ENCODE measurements around the gene SYT9.

Gene SYT9

DNA sequence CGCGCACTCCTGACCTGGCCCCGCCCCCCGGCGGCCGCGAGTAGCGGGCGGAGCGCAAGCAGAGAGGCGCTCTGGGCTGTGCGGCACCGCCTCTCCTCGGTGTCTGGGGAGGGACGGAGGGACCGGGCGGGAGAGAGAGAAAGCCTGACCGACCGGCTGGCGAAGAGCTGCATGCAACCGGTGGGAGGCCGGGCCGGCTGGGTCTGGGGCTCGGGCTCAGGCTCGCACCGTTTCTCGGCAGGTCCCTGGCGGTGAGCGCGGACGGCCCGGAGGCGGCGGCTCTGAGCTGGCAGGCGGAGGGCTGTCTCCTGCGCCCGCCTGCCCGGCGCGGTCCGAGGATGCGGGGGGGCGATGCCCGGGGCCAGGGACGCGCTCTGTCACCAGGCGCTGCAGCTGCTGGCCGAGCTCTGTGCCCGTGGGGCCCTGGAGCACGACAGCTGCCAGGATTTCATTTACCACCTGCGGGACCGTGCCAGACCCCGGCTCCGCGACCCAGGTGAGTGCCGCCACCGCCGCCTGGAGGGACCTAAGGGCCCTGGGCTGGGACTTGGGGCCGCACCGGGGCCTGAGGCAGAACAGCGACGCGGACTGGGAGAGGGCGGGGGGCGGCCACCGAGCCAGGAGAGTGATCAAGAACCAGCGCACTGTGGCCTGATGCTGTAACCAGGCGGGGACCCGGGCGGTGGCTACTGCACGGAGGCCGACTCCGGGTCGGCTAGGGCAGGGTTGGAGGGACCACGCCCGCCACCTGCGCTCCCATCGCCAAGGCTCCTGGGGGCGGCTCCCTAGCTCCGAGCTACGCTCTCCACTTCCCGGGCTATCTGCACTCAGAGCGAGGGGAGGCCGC lies at the start of gene SYT9:
Gene SYT9, plus strand, starts transcription at position 69 of the 847 bp plus-strand sequence. Its CDS starts 283 bp downstream, at position 352.
- peak within 1 kb of the TSS; percentile 54 for H3K4me3 ChIP-seq (ENCODE audit: low read depth, low read length)
- DNase-seq (ENCODE audit: low read depth), result no peak

- no peak overlapping the region for H3K4me3 ChIP-seq (ENCODE audit: low read depth, low read length)
- DNase-seq (ENCODE audit: low read depth), result no peak
These were observed 49.3 kb upstream of the SYT9 start for GRCh38 chr11:7202412-7202811.

DNA sequence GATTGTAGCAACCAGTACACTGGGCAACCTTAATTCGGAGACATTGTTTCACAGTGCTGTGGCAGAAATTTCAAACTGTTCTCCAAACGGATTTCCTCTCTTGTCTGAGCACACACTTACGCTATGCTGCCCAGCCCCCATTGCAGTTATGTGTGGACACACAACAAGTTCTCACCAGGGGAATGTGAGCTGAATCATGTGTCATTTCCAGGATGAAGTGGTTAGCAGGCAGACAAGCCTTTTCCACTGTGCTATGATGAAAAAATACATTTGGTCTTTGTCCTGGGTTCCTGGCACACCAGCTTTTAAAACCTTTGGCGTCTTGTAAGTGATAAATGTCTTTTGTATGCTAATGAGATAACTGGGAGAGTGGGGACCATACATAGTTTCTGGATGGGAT lies 46.9 kb upstream of the SYT9 start:
- peak; percentile 64 for DNase-seq (ENCODE audit: low read depth)
- H3K4me3 ChIP-seq (ENCODE audit: low read depth, low read length), result no peak overlapping the region

DNA sequence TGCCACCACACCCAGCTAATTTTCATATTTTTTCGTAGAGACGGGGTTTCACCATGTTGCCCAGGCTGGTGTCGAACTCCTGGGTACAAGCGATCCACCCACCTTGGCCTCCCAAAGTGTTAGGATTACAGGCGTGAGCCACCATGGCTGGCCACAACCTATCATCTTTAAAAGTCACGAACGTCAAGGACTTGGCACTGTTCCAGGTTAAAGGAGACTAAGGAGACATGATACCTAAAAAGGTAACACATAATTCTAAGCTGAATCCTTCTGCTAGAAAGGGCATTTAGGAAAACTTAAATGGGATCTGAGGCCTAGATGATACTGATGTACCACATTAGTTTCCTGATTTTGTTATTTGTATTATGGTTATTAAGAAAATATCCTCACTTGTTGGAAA lies 43.3 kb upstream of the SYT9 start:
- no peak for DNase-seq (ENCODE audit: low read depth)

DNA sequence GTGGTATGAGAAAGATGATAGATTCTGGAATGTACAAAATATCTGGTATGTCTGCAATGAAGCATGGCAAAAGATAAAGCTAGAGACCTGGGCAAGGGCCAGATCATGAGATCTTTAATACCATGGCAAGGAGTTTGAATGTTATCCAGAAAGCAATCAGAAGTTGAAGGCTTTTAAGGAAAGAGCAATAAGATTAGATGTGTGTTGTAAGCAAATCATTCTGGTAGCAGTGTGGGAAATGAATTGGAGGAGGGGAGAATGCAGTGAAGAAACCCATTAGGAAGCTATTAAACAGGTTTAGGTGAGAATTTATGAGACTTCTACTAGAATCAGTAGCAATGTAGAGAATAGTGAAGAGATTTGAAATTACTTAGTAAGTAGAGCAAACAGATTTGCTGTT lies 32.2 kb upstream of the SYT9 start:
- H3K4me3 ChIP-seq (ENCODE audit: low read depth, low read length), result no peak overlapping the region
- no peak for DNase-seq (ENCODE audit: low read depth)

More for the DNA sequence above, 43.3 kb upstream of the SYT9 start:
- H3K4me3 ChIP-seq (ENCODE audit: low read depth, low read length), result no peak overlapping the region

DNA sequence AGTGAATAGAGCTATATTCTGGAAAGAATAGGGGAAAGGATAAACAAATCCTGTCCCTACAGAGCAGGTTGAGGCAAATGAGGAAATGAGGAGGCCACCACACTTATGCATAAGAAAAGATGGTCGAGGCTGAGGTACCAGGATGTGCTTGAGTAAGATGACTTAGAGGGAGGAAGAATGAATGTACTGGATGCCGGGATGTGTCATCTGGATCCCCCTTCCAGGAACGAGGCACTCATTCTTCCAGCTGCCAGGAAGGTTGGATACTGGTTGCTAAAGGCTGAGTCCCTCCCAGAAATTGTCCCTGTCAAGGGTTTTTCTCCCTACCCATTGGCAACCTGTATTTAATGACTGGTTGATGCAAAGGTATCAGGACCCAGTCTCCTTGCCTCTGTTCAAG lies 31.1 kb upstream of the SYT9 start:
- H3K4me3 ChIP-seq (ENCODE audit: low read depth, low read length), result no peak overlapping the region
- DNase-seq (ENCODE audit: low read depth), result no peak

DNA sequence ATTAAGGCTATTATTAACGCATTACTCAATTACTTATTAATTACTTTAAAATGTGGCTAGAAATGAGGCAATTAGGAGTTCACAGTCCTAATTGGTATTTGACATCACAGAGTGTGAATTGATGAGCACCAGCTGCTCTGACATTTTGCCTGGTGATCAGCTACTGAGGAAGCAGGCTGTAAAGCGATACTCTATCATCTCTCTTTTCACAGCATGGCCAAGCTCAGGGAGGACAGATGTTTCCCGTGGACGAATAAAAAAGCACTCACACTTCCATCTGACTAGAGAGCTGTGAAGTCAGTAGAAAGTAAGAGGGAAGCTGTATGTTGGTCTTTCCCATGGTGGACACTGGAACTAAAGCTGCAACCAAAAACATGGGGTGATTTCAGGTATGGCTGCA lies 29.1 kb upstream of the SYT9 start:
- no peak overlapping the region for H3K4me3 ChIP-seq (ENCODE audit: low read depth, low read length)
- DNase-seq (ENCODE audit: low read depth), result no peak

- DNase-seq (ENCODE audit: low read depth), result no peak
- no peak overlapping the region for H3K4me3 ChIP-seq (ENCODE audit: low read depth, low read length)
These were observed 11.8 kb upstream of the SYT9 start for GRCh38 chr11:7239877-7240276.

DNA sequence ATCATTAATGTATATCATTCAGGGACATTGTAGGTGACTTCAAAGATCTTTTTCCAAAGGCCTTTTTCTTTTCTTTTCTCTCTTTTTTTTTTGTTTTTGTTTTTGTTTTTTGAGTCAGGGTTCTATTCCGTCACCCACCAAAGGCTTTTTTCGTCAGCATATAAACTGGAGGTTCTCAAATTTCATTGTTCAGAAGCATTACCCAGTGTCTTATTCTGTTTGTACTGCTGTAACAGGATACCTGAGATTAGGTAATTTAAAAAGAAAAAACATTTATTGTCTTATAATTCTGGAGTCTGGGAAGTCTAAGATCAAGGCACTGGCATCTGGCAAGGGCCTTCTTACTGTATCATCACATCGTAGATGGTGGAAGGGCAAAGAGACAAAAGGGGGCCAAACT lies 6.4 kb upstream of the SYT9 start:
- H3K4me3 ChIP-seq (ENCODE audit: low read depth, low read length), result no peak overlapping the region
- no peak for DNase-seq (ENCODE audit: low read depth)

- DNase-seq (ENCODE audit: low read depth), result no peak
- H3K4me3 ChIP-seq (ENCODE audit: low read depth, low read length), result no peak overlapping the region
These were observed 5.5 kb upstream of the SYT9 start for GRCh38 chr11:7246179-7246578.

DNA sequence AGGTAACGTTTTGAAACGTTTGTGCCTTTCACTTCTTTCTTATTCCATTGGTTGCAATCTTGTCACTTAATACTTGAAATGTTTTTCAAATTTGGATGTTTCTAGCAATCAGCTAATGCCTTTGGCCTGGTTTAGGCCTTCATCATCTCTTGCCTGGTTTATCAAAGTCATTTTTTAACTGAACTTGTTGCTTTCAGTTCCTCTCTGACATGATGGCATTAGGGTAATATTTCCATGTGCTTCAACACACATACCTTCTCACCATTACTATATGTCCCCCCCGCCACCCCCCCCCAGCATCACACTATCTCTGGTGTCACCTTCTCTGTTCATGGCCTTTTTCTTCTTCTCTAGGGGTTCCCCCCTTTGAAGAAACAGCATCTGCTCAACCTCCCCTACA lies 1.5 kb upstream of the SYT9 start:
- no peak overlapping the region for H3K4me3 ChIP-seq (ENCODE audit: low read depth, low read length)
- DNase-seq (ENCODE audit: low read depth), result no peak

DNA sequence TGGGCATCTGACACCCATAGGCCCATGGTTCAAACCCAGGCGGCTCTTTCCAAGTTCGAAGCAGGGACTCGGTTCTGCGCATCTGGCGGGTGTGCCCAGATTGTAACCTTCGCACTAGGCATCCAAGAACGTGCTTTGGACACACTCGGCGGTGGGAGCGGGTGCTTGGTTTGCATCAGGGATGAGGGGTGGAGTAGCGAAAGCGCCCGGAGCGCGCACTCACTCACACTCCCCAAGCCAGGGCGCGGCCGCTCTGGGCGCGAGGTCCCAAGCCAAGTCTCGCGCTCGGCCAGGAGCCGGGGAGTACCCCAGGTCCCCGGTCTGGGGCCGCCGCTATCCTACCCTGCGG lies 243 bp upstream of the SYT9 start:
- DNase-seq (ENCODE audit: low read depth), result no peak
- H3K4me3 ChIP-seq (ENCODE audit: low read depth, low read length), result peak overlapping the region; percentile 54

GRCh38 chr11:7252683-7253213 lies 1.0 kb downstream of the SYT9 start:
- H3K4me3 ChIP-seq (ENCODE audit: low read depth, low read length), result peak overlapping the region; percentile 54
- no peak for DNase-seq (ENCODE audit: low read depth)

DNA sequence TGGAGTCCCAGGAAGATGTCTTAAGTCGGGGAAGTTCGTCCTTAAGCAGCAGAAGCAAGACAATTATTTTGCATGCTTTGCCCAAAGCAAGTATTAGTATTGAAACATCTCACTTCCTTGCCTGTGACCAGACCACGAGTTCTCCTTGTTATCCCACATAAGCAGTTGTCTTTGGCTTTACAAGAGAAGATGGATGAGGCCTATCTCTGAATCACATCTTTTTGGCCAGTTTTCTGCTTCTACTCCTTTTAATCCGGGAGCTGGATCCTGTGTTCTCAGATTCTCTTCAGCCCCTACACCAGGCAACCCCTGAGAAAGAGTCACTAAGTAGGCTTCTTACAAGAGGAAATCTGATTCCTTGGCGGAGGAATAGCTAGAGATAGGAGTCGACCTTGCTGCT lies 2.1 kb downstream of the SYT9 start:
- DNase-seq (ENCODE audit: low read depth), result no peak
- no peak overlapping the region for H3K4me3 ChIP-seq (ENCODE audit: low read depth, low read length)

- no peak overlapping the region for H3K4me3 ChIP-seq (ENCODE audit: low read depth, low read length)
These were observed 3.1 kb downstream of the SYT9 start for GRCh38 chr11:7254731-7255291.

DNA sequence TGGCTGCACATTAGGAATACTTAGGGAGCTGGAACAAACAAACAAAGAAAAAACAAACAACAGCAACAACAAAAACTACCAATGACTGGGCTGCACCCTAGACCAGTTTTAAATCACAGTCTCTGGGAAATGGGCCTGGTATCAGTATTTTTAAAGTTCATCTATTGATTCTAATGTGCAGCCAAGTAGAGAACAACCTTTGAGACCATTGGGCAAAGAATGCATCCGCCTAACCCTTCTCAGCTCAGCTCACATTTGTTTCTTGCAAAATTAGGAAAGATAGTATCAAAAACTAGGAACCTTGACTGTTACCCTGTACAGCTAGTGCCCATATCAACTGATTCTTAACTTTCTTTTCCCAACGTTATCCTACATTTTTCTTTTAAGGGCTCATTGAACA lies 5.2 kb downstream of the SYT9 start:
- no peak overlapping the region for H3K4me3 ChIP-seq (ENCODE audit: low read depth, low read length)
- DNase-seq (ENCODE audit: low read depth), result no peak

More at GRCh38 chr11:7254731-7255291, 3.1 kb downstream of the SYT9 start:
- no peak for DNase-seq (ENCODE audit: low read depth)

GRCh38 chr11:7257724-7258123 lies 6.0 kb downstream of the SYT9 start:
- no peak overlapping the region for H3K4me3 ChIP-seq (ENCODE audit: low read depth, low read length)
- no peak for DNase-seq (ENCODE audit: low read depth)

GRCh38 chr11:7261578-7261977 lies 9.9 kb downstream of the SYT9 start:
- H3K4me3 ChIP-seq (ENCODE audit: low read depth, low read length), result no peak overlapping the region
- DNase-seq (ENCODE audit: low read depth), result no peak

- DNase-seq (ENCODE audit: low read depth), result no peak
- H3K4me3 ChIP-seq (ENCODE audit: low read depth, low read length), result no peak overlapping the region
These were observed 11.0 kb downstream of the SYT9 start for GRCh38 chr11:7262672-7263071.

GRCh38 chr11:7263842-7264241 lies 12.1 kb downstream of the SYT9 start:
- H3K4me3 ChIP-seq (ENCODE audit: low read depth, low read length), result no peak overlapping the region
- no peak for DNase-seq (ENCODE audit: low read depth)

- no peak overlapping the region for H3K4me3 ChIP-seq (ENCODE audit: low read depth, low read length)
- DNase-seq (ENCODE audit: low read depth), result no peak
These were observed 17.1 kb downstream of the SYT9 start for GRCh38 chr11:7268758-7269157.

Data from skeletal muscle cell (primary cell).